ENCODE data around the gene ETV2.
A peak's percentile ranks its signal among the peaks of the same experiment; 100 is the strongest.

ETV2 gene

DNA sequence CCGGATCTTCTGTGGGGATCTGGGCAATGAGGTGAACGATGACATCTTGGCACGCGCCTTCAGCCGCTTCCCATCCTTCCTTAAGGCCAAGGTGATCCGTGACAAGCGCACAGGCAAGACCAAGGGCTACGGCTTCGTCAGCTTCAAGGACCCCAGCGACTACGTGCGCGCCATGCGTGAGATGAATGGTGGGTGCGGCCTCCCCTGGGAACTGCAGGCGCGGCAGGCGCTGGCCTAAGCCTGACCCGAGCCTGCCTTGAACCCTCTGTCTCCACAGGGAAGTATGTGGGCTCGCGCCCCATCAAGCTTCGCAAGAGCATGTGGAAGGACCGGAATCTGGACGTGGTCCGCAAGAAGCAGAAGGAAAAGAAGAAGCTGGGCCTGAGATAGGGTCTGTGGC is 4.4 kb upstream of the ETV2 start:
- DNase-seq (ENCODE audit: low read depth): no peak
- in situ Hi-C loops (cut with HindIII; ENCODE audit: low sequenced_read_pairs): no loop called here
- TF ChIP-seq, protein P1, sequence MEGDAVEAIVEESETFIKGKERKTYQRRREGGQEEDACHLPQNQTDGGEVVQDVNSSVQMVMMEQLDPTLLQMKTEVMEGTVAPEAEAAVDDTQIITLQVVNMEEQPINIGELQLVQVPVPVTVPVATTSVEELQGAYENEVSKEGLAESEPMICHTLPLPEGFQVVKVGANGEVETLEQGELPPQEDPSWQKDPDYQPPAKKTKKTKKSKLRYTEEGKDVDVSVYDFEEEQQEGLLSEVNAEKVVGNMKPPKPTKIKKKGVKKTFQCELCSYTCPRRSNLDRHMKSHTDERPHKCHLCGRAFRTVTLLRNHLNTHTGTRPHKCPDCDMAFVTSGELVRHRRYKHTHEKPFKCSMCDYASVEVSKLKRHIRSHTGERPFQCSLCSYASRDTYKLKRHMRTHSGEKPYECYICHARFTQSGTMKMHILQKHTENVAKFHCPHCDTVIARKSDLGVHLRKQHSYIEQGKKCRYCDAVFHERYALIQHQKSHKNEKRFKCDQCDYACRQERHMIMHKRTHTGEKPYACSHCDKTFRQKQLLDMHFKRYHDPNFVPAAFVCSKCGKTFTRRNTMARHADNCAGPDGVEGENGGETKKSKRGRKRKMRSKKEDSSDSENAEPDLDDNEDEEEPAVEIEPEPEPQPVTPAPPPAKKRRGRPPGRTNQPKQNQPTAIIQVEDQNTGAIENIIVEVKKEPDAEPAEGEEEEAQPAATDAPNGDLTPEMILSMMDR (IDR thresholded peaks at IDR 0.05; ENCODE audit: low read depth, low read length, missing control alignments): no peak
- no peak overlapping the region for H3K4me3 ChIP-seq (ENCODE audit: low read depth, low read length)

DNA sequence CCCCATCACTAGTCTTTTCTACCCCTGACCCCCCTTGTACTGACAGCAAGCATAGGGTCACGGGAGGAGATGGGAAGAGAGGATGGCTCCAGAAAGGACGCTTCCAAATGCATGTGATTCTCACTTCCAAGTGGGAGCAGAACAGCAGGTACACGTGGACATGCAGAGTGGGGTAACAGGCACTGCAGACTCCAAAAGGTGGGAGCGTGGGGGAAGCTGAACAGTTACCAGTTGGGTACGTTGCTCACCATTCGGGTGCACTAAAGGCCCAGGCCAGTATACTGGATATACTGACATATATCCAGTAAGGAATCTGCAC is 2.3 kb upstream of the ETV2 start:
- TF ChIP-seq, protein P1 (IDR thresholded peaks at IDR 0.05; ENCODE audit: low read depth, low read length, missing control alignments): no peak
- DNase-seq (ENCODE audit: low read depth): no peak
- no peak overlapping the region for H3K4me3 ChIP-seq (ENCODE audit: low read depth, low read length)
- in situ Hi-C loops (cut with HindIII; ENCODE audit: low sequenced_read_pairs): no loop called here

DNA sequence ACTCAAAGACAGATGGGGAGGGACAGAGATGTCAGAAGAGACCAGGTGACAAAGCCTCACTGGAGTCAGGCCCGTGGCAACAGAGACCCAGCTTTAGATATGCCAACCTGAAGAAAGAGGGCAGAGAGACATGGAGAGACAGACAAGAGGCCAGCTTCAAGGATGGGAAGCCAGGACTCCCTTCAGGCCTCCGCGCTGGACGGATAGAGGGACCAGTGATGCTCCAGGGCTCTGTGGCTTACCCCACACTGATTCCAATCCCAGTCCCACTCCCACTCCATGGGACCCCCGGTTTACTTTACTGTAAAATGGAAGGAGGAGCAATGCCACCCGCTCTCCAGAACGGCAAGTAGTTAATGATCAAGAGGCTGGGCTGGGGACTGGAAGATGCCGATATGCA is 1.7 kb upstream of the ETV2 start:
- H3K4me3 ChIP-seq (ENCODE audit: low read depth, low read length): no peak overlapping the region
- in situ Hi-C loops (cut with HindIII; ENCODE audit: low sequenced_read_pairs): no loop called here
- TF ChIP-seq, protein P1 (IDR thresholded peaks at IDR 0.05; ENCODE audit: low read depth, low read length, missing control alignments): no peak
- no peak for DNase-seq (ENCODE audit: low read depth)

DNA sequence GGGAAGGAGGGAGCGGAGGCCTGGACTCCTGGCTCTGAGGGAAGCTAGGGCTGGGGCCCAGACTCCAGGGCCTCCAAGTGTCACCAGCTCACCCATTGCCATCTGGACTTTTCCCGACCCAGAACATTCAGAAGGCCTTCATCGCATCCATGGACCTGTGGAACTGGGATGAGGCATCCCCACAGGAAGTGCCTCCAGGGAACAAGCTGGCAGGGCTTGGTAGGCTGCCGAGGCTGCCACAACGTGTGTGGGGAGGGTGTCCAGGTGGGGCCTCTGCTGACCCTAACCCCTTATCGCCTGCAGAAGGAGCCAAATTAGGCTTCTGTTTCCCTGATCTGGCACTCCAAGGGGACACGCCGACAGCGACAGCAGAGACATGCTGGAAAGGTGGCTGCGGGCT is 767 bp downstream of the ETV2 start:
- H3K4me3 ChIP-seq (ENCODE audit: low read depth, low read length): no peak overlapping the region
- TF ChIP-seq, protein P1 (IDR thresholded peaks at IDR 0.05; ENCODE audit: low read depth, low read length, missing control alignments): no peak
- DNase-seq (ENCODE audit: low read depth): no peak
- in situ Hi-C loops (cut with HindIII; ENCODE audit: low sequenced_read_pairs): no loop called here

DNA sequence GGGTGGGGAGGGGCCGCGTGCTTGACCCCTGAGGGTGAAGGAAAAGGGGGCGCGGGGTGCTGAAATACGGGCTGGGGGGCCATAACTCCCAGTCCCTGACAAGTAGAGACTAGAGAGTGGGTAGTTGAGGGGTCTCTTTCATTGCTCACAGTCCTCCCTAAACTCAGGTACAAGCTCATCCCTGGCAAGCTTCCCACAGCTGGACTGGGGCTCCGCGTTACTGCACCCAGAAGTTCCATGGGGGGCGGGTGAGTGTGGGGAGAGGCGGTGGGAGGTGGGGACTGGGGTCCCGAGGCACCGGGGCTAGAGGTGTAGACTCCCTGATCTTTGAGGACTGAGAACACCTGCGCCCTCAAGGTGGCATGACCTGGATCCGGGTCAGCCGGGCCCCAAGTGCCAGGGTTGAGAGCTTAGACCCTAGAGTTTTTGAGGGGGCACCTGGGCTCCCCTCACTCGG is 1.3 kb downstream of the ETV2 start:
- peak overlapping the region; percentile 52 for H3K4me3 ChIP-seq (ENCODE audit: low read depth, low read length)

DNA sequence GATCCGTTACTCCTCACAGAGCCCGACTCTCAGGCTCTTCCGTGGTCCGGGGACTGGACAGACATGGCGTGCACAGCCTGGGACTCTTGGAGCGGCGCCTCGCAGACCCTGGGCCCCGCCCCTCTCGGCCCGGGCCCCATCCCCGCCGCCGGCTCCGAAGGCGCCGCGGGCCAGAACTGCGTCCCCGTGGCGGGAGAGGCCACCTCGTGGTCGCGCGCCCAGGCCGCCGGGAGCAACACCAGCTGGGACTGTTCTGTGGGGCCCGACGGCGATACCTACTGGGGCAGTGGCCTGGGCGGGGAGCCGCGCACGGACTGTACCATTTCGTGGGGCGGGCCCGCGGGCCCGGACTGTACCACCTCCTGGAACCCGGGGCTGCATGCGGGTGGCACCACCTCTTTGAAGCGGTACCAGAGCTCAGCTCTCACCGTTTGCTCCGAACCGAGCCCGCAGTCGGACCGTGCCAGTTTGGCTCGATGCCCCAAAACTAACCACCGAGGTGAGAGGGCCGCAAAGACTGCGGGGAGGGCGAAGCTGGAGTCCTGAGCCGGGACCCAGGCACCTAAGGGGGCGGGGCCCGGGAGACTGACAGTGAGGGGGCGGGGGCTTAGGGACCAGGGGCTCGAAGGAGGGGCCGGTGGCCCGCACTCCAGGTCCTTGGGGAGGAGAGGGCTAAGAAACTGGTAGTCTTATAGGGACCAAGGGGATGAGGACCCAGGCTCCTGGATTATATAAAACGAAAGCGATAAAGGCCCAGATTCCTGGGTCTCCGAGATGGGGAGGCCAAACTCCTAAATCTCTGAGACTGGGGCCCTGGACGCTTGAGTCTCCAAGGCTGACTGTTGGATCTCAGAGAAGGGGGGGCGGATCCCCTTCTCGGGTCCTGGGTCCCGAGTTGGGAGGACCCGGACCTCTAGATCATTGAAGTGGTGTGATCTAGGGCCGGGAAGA is 2.0 kb downstream of the ETV2 start:
- TF ChIP-seq, protein P1 (IDR thresholded peaks at IDR 0.05; ENCODE audit: low read depth, low read length, missing control alignments): no peak

More for the DNA sequence above, 1.3 kb downstream of the ETV2 start:
- no peak for DNase-seq (ENCODE audit: low read depth)
- TF ChIP-seq, protein P1 (IDR thresholded peaks at IDR 0.05; ENCODE audit: low read depth, low read length, missing control alignments): no peak
- in situ Hi-C loops (cut with HindIII; ENCODE audit: low sequenced_read_pairs): no loop called here

More for the DNA sequence above, 2.0 kb downstream of the ETV2 start:
- DNase-seq (ENCODE audit: low read depth): no peak
- H3K4me3 ChIP-seq (ENCODE audit: low read depth, low read length): peak overlapping the region; percentile 52
- in situ Hi-C loops (cut with HindIII; ENCODE audit: low sequenced_read_pairs): no loop called here

Measured in astrocyte of the cerebellum (primary cell).